Globus pallidus (tissue), 1 donor: Measurements from ENCODE around the gene OR13A1.
A peak's percentile ranks its signal among the peaks of the same experiment; 100 is the strongest.
"Not testable (repeated sequence)": the region's sequence is repeated elsewhere in the genome, so short reads cannot be mapped to it uniquely, and the experiment has no call there.

Experiments
- DNase-seq: peaks from one replicate; pipeline ENCODE4 v3.0.0-alpha.2; 2015; ENCODE audit warnings: low spot score

The OR13A1 gene

GRCh38 chr10:45315508-45315907 lies at the start of gene OR13A1:
Gene OR13A1, minus strand, starts transcription at chr10:45315608. Its CDS starts 11,186 bp downstream, at chr10:45304422.
- no peak for DNase-seq

GRCh38 chr10:45361983-45362799 lies 46.8 kb upstream of the OR13A1 start:
- not testable (repeated sequence) for DNase-seq

- DNase-seq = not testable (repeated sequence)
Observed at GRCh38 chr10:45358961-45359360, 43.6 kb upstream of the OR13A1 start.

GRCh38 chr10:45355494-45355893 lies 40.1 kb upstream of the OR13A1 start:
- no peak for DNase-seq

GRCh38 chr10:45354261-45354660 lies 38.9 kb upstream of the OR13A1 start:
- DNase-seq = peak; percentile 46

DNA sequence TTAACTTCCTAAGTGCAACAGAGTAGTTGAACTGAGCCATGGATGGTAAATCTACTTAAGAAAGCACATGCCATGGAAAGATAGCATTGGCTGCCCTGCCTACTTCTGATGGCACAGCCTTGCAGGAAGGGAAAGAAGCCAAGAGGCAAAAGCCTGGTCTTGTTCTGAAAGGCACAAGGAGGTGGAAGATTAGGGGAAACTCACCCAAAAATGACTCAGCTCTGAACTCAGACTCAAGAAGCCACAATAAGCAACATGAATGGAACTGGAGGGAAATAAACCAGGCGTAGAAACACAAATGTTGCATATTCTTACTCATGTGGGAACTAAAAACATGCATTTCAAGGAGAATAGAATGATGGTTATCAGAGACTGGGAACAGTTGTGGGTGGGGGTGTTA lies 37.8 kb upstream of the OR13A1 start:
- no peak for DNase-seq

DNA sequence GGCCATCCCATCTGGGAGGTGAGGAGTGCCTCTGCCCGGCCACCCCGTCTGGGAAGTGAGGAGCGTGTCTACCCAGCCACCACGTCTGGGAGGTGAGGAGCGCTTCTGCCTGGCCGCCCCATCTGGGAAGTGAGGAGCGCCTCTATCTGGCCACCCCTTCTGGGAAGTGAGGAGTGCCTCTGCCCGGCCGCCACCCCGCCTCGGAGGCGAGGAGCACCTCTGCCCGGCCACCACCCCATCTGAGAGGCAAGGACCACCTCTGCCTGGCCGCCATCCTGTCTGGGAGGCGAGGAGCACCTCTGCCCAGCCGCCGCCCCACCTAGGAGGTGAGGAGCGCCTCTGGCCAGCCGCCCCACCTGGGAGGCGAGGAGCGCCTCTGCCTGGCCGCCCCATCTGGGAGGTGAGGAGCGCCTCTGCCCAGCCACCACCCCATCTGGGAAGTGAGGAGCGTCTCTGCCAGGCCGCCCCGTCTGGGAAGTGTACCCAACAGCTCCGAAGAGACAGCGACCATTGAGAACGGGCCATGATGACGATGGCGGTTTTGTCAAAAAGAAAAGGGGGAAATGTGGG lies 32.9 kb upstream of the OR13A1 start:
- not testable (repeated sequence) for DNase-seq

DNA sequence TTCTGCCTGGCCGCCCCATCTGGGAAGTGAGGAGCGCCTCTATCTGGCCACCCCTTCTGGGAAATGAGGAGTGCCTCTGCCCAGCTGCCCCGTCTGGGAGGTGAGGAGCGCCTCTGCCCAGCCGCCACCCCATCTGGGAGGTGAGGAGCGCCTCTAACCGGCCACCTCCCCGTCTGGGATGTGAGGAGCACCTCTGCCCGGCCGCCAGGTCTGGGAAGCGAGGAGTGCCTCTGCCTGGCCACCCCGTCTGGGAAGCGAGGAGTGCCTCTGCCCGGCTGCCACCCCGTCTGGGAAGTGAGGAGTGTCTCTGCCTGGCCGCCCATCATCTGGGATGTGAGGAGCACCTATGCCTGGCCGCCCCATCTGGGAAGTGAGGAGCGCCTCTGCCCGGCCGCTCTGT lies 32.1 kb upstream of the OR13A1 start:
- DNase-seq = not testable (repeated sequence)

DNA sequence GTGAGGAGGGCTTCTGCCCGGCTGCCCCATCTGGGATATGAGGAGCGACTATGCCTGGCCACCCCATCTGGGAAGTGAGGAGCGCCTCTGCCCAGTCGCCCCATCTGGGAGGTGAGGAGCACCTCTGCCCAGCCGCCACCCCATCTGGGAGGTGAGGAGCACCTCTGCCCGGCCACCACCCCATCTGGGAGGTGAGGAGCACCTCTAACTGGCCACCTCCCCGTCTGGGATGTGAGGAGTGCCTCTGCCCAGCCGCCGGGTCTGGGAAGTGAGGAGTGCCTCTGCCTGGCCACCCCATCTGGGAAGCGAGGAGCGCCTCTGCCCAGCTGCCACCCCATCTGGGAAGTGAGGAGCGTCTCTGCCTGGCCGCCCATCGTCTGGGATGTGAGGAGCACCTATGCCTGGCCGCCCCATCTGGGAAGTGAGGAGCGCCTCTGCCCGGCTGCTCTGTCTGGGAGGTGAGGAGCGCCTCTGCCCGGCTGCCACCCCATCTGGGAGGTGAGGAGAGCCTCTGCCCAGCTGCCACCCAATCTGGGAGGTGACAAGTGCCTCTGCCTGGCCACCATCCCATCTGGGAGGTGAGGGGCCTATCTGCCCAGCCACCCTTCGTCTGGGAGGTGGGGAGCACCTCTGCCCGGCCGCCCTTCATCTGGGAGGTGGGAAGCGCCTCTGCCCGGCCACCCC lies 31.4 kb upstream of the OR13A1 start:
- DNase-seq = not testable (repeated sequence)

DNA sequence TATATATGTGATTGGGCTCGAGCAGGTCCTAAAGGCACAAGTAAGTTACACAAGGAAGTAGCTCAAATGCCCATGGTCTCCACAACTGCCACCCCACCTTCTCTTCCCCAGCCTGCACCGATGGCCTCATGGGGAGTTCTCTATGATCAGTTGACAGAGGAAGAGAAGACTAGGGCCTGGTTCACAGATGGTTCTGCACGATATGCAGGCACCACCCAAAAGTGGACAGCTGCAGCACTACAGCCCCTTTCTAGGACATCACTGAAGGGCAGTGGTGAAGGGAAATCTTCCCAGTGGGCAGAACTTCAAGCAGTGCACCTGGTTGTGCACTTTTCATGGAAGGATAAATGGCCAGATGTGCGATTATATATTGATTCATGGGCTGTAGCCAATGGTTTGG lies 25.0 kb upstream of the OR13A1 start:
- DNase-seq = not testable (repeated sequence)

DNA sequence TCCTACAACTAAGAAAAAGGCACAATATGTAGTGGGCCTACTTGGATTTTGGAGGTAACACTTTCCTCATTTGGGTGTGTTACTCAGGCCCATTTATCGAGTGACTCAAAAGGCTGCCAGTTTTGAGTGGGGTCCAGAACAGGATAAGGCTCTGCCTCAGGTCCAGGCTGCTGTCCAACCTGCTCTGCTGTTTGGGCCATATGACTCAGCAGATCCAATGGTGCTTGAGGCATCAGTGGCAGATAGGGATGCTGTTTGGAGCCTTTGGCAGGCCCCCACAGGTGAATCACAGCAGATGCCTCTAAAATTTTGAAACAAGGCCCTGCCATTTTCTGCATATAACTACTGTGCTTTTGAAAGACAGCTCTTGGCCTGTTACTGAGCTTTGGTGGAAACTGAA lies 24.5 kb upstream of the OR13A1 start:
- no peak for DNase-seq

DNA sequence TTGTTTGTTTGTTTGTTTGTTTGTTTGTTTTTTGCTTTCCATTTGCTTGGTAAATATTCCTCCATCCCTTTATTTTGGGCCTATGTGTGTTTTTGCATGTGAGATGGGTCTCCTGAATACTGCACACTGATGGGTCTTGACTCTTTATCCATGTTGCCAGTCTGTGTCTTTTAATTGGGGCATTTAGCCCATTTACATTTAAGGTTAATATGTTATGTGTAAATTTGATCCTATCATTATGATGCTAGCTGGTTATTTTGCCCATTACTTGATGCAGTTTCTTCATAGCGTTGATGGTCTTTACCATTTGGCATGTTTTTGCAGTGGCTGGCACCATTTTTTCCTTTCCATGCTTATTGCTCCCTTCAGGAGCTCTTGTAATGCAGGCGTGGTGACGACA lies 16.4 kb upstream of the OR13A1 start:
- not testable (repeated sequence) for DNase-seq

DNA sequence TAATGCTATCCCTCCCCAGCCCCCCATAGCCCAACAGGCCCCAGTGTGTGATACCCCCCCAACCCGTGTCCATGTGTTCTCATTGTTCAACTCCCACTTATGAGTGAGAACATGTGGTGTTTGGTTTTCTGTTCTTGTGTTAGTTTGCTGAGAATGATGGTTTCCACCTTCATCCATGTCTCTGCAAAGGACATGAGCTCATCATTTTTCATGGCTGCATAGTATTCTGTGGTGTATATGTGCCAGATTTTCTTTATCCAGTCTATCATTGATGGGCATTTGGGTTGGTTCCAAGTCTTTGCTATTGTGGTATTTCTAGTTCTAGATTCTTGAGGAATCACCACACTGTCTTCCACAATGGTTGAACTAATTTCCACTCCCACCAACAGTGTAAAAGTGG lies 11.5 kb upstream of the OR13A1 start:
- not testable (repeated sequence) for DNase-seq

GRCh38 chr10:45325116-45325515 lies 9.7 kb upstream of the OR13A1 start:
- DNase-seq = no peak

- no peak for DNase-seq
Observed at GRCh38 chr10:45319702-45320101, 4.3 kb upstream of the OR13A1 start.

DNA sequence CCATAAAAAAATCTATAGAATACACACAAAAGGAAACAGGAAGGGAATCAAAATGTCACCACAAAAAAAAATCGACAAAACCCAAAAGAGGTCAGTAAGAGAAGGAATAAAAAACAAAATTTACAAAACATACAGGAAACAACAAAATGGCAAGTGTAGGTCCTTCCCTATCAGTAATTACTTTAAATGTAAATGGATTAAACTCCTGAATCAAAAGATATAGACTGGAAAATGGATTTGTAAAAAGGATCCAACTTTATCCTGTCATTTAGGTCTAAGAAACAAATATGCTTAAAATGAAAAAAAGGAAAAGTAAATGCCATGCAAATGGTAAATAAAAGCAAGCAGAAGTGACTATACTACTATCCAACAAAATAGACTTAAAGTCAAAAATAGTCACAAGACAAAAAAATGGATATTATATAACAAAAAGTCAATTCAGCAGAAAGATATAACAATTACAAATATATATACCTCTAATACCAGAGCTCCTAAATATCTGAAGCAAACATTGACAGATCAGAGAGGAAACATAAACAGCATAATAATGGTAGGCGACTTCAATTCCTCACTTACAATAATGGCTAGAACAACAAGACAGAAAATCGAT lies 2.0 kb downstream of the OR13A1 start:
- no peak for DNase-seq

GRCh38 chr10:45308707-45309106 lies 6.7 kb downstream of the OR13A1 start:
- no peak for DNase-seq

GRCh38 chr10:45302573-45302972 lies 12.8 kb downstream of the OR13A1 start:
- no peak for DNase-seq

- DNase-seq = peak; percentile 66
Observed at GRCh38 chr10:45298341-45298955, 17.0 kb downstream of the OR13A1 start.

GRCh38 chr10:45294681-45295080 lies 20.7 kb downstream of the OR13A1 start:
- no peak for DNase-seq

DNA sequence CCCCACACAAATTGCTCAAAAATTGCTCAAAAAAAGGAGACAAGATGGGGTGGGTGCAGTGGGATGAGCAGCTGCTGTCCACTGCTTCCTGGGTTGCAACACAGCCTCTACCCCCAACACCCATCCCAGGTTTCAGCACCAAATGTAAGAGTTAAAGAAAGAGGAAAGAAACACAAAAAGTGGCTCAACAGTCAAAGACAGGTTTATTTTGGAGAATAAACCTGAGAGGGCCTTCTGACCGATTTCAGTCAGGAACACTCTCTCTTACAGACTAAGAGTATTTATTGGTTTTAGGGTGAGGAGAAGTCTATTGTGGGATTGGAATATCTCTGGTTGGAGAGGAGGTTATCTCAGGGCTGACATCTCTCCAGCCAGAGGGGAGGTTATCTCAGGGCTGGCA lies 28.4 kb downstream of the OR13A1 start:
- DNase-seq = no peak

- no peak for DNase-seq
Observed at GRCh38 chr10:45282061-45282460, 33.3 kb downstream of the OR13A1 start.
